ENCODE measurements around the gene TLR4.

DNA sequence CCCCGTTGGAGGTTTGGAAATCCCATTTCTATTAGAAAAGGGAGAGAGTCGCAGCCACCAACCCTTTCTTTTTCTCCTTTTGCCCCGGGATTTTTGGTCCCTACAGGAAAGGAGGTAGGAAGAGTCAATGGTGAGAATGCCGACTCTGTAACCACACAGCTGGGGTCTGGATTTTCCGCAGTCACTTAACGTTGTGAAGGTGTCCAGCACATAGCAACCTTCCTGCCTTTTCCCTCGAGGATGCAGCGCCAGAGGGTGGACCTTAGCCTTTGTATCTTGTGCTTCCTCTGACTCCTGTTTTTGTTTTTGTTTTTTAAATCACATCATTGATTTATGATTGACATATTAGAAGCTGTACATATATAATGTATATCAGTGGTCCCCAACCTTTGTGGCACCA is 41.4 kb downstream of the TLR4 start:
- TF ChIP-seq CTCF (conservative IDR thresholded peaks at IDR 0.05; ENCODE audit: low read depth, low read length) (no peak), EZH2 (IDR thresholded peaks at IDR 0.05; ENCODE audit: borderline replicate concordance, low read depth, low read length, poor library complexity, severe bottlenecking) (no peak)

All from A673 (cell line).